ENCODE data around the gene RIMKLA.

Gene RIMKLA

GRCh38 chr1:42442662-42443061, 62.1 kb downstream of the RIMKLA start:
- no peaks in the 10 kb centered on the region for H3K36me3 ChIP-seq (ENCODE audit: control insufficient read depth, insufficient read depth, low read length)
- no peaks in the 10 kb centered on the region for H3K27me3 ChIP-seq (ENCODE audit: control insufficient read depth, insufficient read depth, low read length)
- H3K9ac ChIP-seq (ENCODE audit: low read depth, low read length): no peak overlapping the region
- H3K9me3 ChIP-seq (ENCODE audit: control insufficient read depth, insufficient read depth, low read length): no peaks in the 10 kb centered on the region
- H3K4me1 ChIP-seq (ENCODE audit: control insufficient read depth, insufficient read depth, low read length): no peaks in the 10 kb centered on the region
- H3K4me3 ChIP-seq (ENCODE audit: low read depth, low read length): no peak overlapping the region

- H3K9ac ChIP-seq (ENCODE audit: low read depth, low read length): no peak overlapping the region
- no peaks in the 10 kb centered on the region for H3K9me3 ChIP-seq (ENCODE audit: control insufficient read depth, insufficient read depth, low read length)
- H3K4me3 ChIP-seq (ENCODE audit: low read depth, low read length): no peak overlapping the region
- no peaks in the 10 kb centered on the region for H3K36me3 ChIP-seq (ENCODE audit: control insufficient read depth, insufficient read depth, low read length)
- H3K4me1 ChIP-seq (ENCODE audit: control insufficient read depth, insufficient read depth, low read length): no peaks in the 10 kb centered on the region
- no peaks in the 10 kb centered on the region for H3K27me3 ChIP-seq (ENCODE audit: control insufficient read depth, insufficient read depth, low read length)
Observed at GRCh38 chr1:42449256-42449655, 68.7 kb downstream of the RIMKLA start.

GRCh38 chr1:42450061-42450460, 69.5 kb downstream of the RIMKLA start:
- Histone ChIP-seq H3K9me3 (ENCODE audit: control insufficient read depth, insufficient read depth, low read length) (no peaks in the 10 kb centered on the region), H3K27me3 (ENCODE audit: control insufficient read depth, insufficient read depth, low read length) (no peaks in the 10 kb centered on the region)

GRCh38 chr1:42453386-42453785, 72.8 kb downstream of the RIMKLA start:
- no peaks in the 10 kb centered on the region for H3K9me3 ChIP-seq (ENCODE audit: control insufficient read depth, insufficient read depth, low read length)
- no peak overlapping the region for H3K9ac ChIP-seq (ENCODE audit: low read depth, low read length)
- H3K4me1 ChIP-seq (ENCODE audit: control insufficient read depth, insufficient read depth, low read length): peaks cover 4% of the 10 kb centered on the region

More at GRCh38 chr1:42450061-42450460, 69.5 kb downstream of the RIMKLA start:
- Histone ChIP-seq H3K36me3 (ENCODE audit: control insufficient read depth, insufficient read depth, low read length) (no peaks in the 10 kb centered on the region), H3K9ac (ENCODE audit: low read depth, low read length) (no peak overlapping the region), H3K4me1 (ENCODE audit: control insufficient read depth, insufficient read depth, low read length) (no peaks in the 10 kb centered on the region), H3K4me3 (ENCODE audit: low read depth, low read length) (no peak overlapping the region)

GRCh38 chr1:42454403-42454802, 73.8 kb downstream of the RIMKLA start:
- no peaks in the 10 kb centered on the region for H3K36me3 ChIP-seq (ENCODE audit: control insufficient read depth, insufficient read depth, low read length)
- no peaks in the 10 kb centered on the region for H3K9me3 ChIP-seq (ENCODE audit: control insufficient read depth, insufficient read depth, low read length)
- peaks cover 4% of the 10 kb centered on the region for H3K4me1 ChIP-seq (ENCODE audit: control insufficient read depth, insufficient read depth, low read length)
- H3K9ac ChIP-seq (ENCODE audit: low read depth, low read length): no peak overlapping the region
- no peaks in the 10 kb centered on the region for H3K27me3 ChIP-seq (ENCODE audit: control insufficient read depth, insufficient read depth, low read length)
- H3K4me3 ChIP-seq (ENCODE audit: low read depth, low read length): no peak overlapping the region

More at GRCh38 chr1:42453386-42453785, 72.8 kb downstream of the RIMKLA start:
- no peaks in the 10 kb centered on the region for H3K27me3 ChIP-seq (ENCODE audit: control insufficient read depth, insufficient read depth, low read length)
- no peak overlapping the region for H3K4me3 ChIP-seq (ENCODE audit: low read depth, low read length)
- no peaks in the 10 kb centered on the region for H3K36me3 ChIP-seq (ENCODE audit: control insufficient read depth, insufficient read depth, low read length)

GRCh38 chr1:42456010-42456753, 75.6 kb downstream of the RIMKLA start, which contains the start of the genes PPCS and ZMYND12:
Gene PPCS (plus strand): TSS chr1:42456543. CDS start chr1:42456566, 23 bp downstream.
Gene ZMYND12 (minus strand): TSS chr1:42456022. CDS start chr1:42455997, 25 bp downstream.
- no peaks in the 10 kb centered on the region for H3K27me3 ChIP-seq (ENCODE audit: control insufficient read depth, insufficient read depth, low read length)
- peaks cover 4% of the 10 kb centered on the region for H3K4me1 ChIP-seq (ENCODE audit: control insufficient read depth, insufficient read depth, low read length)
- H3K4me3 ChIP-seq (ENCODE audit: low read depth, low read length): peak within 1 kb of the TSS; percentile 95
- no peaks in the 10 kb centered on the region for H3K36me3 ChIP-seq (ENCODE audit: control insufficient read depth, insufficient read depth, low read length)
- H3K9me3 ChIP-seq (ENCODE audit: control insufficient read depth, insufficient read depth, low read length): no peaks in the 10 kb centered on the region
- H3K9ac ChIP-seq (ENCODE audit: low read depth, low read length): peak within 1 kb of the TSS; percentile 89

GRCh38 chr1:42456754-42457089, 76.1 kb downstream of the RIMKLA start:
- Histone ChIP-seq H3K36me3 (ENCODE audit: control insufficient read depth, insufficient read depth, low read length) (no peaks in the 10 kb centered on the region), H3K4me3 (ENCODE audit: low read depth, low read length) (peak overlapping the region; percentile 95), H3K9me3 (ENCODE audit: control insufficient read depth, insufficient read depth, low read length) (no peaks in the 10 kb centered on the region), H3K27me3 (ENCODE audit: control insufficient read depth, insufficient read depth, low read length) (no peaks in the 10 kb centered on the region), H3K4me1 (ENCODE audit: control insufficient read depth, insufficient read depth, low read length) (peaks cover 4% of the 10 kb centered on the region), H3K9ac (ENCODE audit: low read depth, low read length) (peak overlapping the region; percentile 89)

- no peak overlapping the region for H3K9ac ChIP-seq (ENCODE audit: low read depth, low read length)
- peaks cover 4% of the 10 kb centered on the region for H3K4me1 ChIP-seq (ENCODE audit: control insufficient read depth, insufficient read depth, low read length)
- H3K27me3 ChIP-seq (ENCODE audit: control insufficient read depth, insufficient read depth, low read length): no peaks in the 10 kb centered on the region
- H3K36me3 ChIP-seq (ENCODE audit: control insufficient read depth, insufficient read depth, low read length): no peaks in the 10 kb centered on the region
- H3K9me3 ChIP-seq (ENCODE audit: control insufficient read depth, insufficient read depth, low read length): no peaks in the 10 kb centered on the region
- no peak overlapping the region for H3K4me3 ChIP-seq (ENCODE audit: low read depth, low read length)
Observed at GRCh38 chr1:42461196-42461595, 80.6 kb downstream of the RIMKLA start.

- Histone ChIP-seq H3K9ac (ENCODE audit: low read depth, low read length) (no peak within 1 kb of the TSS), H3K9me3 (ENCODE audit: control insufficient read depth, insufficient read depth, low read length) (no peaks in the 10 kb centered on the region), H3K27me3 (ENCODE audit: control insufficient read depth, insufficient read depth, low read length) (no peaks in the 10 kb centered on the region), H3K36me3 (ENCODE audit: control insufficient read depth, insufficient read depth, low read length) (no peaks in the 10 kb centered on the region), H3K4me1 (ENCODE audit: control insufficient read depth, insufficient read depth, low read length) (no peaks in the 10 kb centered on the region), H3K4me3 (ENCODE audit: low read depth, low read length) (peak within 1 kb of the TSS; percentile 75)
Observed at GRCh38 chr1:42462828-42463763, 82.5 kb downstream of the RIMKLA start, which contains the start of gene CCDC30. Gene CCDC30 (plus strand): TSS chr1:42463286. CDS start chr1:42480552, 17,266 bp downstream.

- H3K36me3 ChIP-seq (ENCODE audit: control insufficient read depth, insufficient read depth, low read length): no peaks in the 10 kb centered on the region
- peak overlapping the region; percentile 75 for H3K4me3 ChIP-seq (ENCODE audit: low read depth, low read length)
- H3K9ac ChIP-seq (ENCODE audit: low read depth, low read length): no peak overlapping the region
- H3K4me1 ChIP-seq (ENCODE audit: control insufficient read depth, insufficient read depth, low read length): no peaks in the 10 kb centered on the region
- no peaks in the 10 kb centered on the region for H3K9me3 ChIP-seq (ENCODE audit: control insufficient read depth, insufficient read depth, low read length)
- H3K27me3 ChIP-seq (ENCODE audit: control insufficient read depth, insufficient read depth, low read length): no peaks in the 10 kb centered on the region
Observed at GRCh38 chr1:42463921-42464320, 83.3 kb downstream of the RIMKLA start.

GRCh38 chr1:42466030-42466429, 85.4 kb downstream of the RIMKLA start:
- H3K4me3 ChIP-seq (ENCODE audit: low read depth, low read length): no peak overlapping the region
- no peaks in the 10 kb centered on the region for H3K9me3 ChIP-seq (ENCODE audit: control insufficient read depth, insufficient read depth, low read length)
- no peak overlapping the region for H3K9ac ChIP-seq (ENCODE audit: low read depth, low read length)
- H3K4me1 ChIP-seq (ENCODE audit: control insufficient read depth, insufficient read depth, low read length): no peaks in the 10 kb centered on the region
- no peaks in the 10 kb centered on the region for H3K36me3 ChIP-seq (ENCODE audit: control insufficient read depth, insufficient read depth, low read length)
- no peaks in the 10 kb centered on the region for H3K27me3 ChIP-seq (ENCODE audit: control insufficient read depth, insufficient read depth, low read length)
